HepG2 (cell line): Measurements from ENCODE around the gene PDE4D. TPM values are rescaled to one million over a fixed set of nuclear protein-coding genes. Genes with fewer than 3 reads are reported as not detected.

Experiments
- AHDC1 ChIP-seq: sonication (generic); formaldehyde crosslinking; IDR thresholded peaks from 2 replicates; pipeline ENCODE4 v1.5.1; 2020; ENCODE audit warnings: mild to moderate bottlenecking, missing genetic modification reagents, borderline replicate concordance
- ARID5B ChIP-seq: IDR thresholded peaks from 2 replicates; pipeline ENCODE4 v1.4.0; 2020; ENCODE audit warnings: mild to moderate bottlenecking, missing genetic modification reagents
- ATRX ChIP-seq: sonication (generic); formaldehyde crosslinking; IDR thresholded peaks from 2 replicates; pipeline ENCODE4 v1.4.0; 2020; ENCODE audit warnings: missing genetic modification reagents, borderline replicate concordance
- CREB1 ChIP-seq, 2 experiments: fragments of 450-650 bp in 1 of 2; IDR thresholded peaks; 2 replicates each; pipeline ENCODE4 v1.6.1; 2016 to 2017; ENCODE audit warnings: control low read depth in 1 of 2, mild to moderate bottlenecking in 1 of 2, missing compliant biosample characterization in 1 of 2, missing genetic modification characterization in 1 of 2
- JUN ChIP-seq: sonication (generic); formaldehyde crosslinking; IDR thresholded peaks from 2 replicates; pipeline ENCODE4 v1.4.0; 2020; ENCODE audit warnings: mild to moderate bottlenecking, missing genetic modification reagents
- POGZ ChIP-seq: sonication (generic); formaldehyde crosslinking; IDR thresholded peaks from 2 replicates; pipeline ENCODE4 v1.4.0; 2020; ENCODE audit warnings: mild to moderate bottlenecking, missing genetic modification reagents
- SNAPC5 ChIP-seq: sonication (generic); formaldehyde crosslinking; IDR thresholded peaks from 2 replicates; pipeline ENCODE4 v1.8.1; 2023; ENCODE audit warnings: mild to moderate bottlenecking, missing genetic modification reagents, borderline replicate concordance
- SYNCRIP ChIP-seq: fragments of 200-400 bp; formaldehyde crosslinking; IDR thresholded peaks from 2 replicates; pipeline ENCODE4 v1.6.1; 2018; ENCODE audit warnings: mild to moderate bottlenecking, low read depth, low read length; ENCODE audit not compliant: insufficient read depth
- TFDP2 ChIP-seq: sonication (generic); formaldehyde crosslinking; IDR thresholded peaks from 2 replicates; pipeline ENCODE4 v1.4.0; 2020; ENCODE audit warnings: missing genetic modification reagents
- THAP11 ChIP-seq: IDR thresholded peaks from 2 replicates; pipeline ENCODE4 v1.6.1; 2016; ENCODE audit warnings: missing biosample characterization, missing genetic modification reagents
- THAP7 ChIP-seq: sonication (generic); formaldehyde crosslinking; IDR thresholded peaks from 2 replicates; pipeline ENCODE4 v1.8.1; 2023; ENCODE audit warnings: mild to moderate bottlenecking, missing genetic modification reagents
- THYN1 ChIP-seq: sonication (generic); formaldehyde crosslinking; IDR thresholded peaks from 2 replicates; pipeline ENCODE4 v1.8.1; 2023; ENCODE audit warnings: low read depth, mild to moderate bottlenecking, moderate library complexity, missing genetic modification reagents, borderline replicate concordance
- YEATS4 ChIP-seq: sonication (generic); formaldehyde crosslinking; IDR thresholded peaks from 2 replicates; pipeline ENCODE4 v1.4.0; 2020; ENCODE audit warnings: missing genetic modification reagents, borderline replicate concordance
- ZNF10 ChIP-seq: sonication (generic); formaldehyde crosslinking; IDR thresholded peaks from 2 replicates; pipeline ENCODE4 v1.4.0; 2020; ENCODE audit warnings: mild to moderate bottlenecking, low read depth, missing genetic modification reagents, borderline replicate concordance
- ZNF224 ChIP-seq: sonication (generic); formaldehyde crosslinking; IDR thresholded peaks from 2 replicates; pipeline ENCODE4 v1.5.0; 2020; ENCODE audit warnings: mild to moderate bottlenecking, missing genetic modification reagents
- ZNF496 ChIP-seq: sonication (generic); formaldehyde crosslinking; IDR thresholded peaks from 2 replicates; pipeline ENCODE4 v1.8.1; 2023; ENCODE audit warnings: mild to moderate bottlenecking, moderate library complexity, missing genetic modification reagents; ENCODE audit not compliant: insufficient replicate concordance
- polyA plus RNA-seq, 8 experiments: library from polyadenylated mRNA; depleted of rRNA in 3 of 8; stranded (reverse) in 7 of 8; unstranded in 1 of 8; fragments of >200 nt; fragmentation: Illumina TruSeq in 4 of 8; extraction: Trizol in 4 of 8; gene quantifications; 2 replicates each; pipeline versions ENCODE4 v1.2.1 to v1.2.3, GENCODE V29; 2011 to 2016; ENCODE audit warnings: low read depth in 4 of 8, missing spikeins in 1 of 8, mixed read lengths in 1 of 8; ENCODE audit not compliant: insufficient read depth in 1 of 8
- total RNA-seq, 5 experiments: library from RNA; depleted of rRNA; stranded (reverse); fragments of >200 nt; fragmentation: Illumina TruSeq; extraction: Trizol; gene quantifications; 2 replicates each; pipeline ENCODE4 v1.2.3, GENCODE V29; 2016; ENCODE audit warnings: low read depth in 1 of 5

Gene PDE4D
- total and polyA plus RNA-seq, 2 of the 13 experiments (the other 11 are each of a cell fraction or from before 2014, with no cell fraction given) = 7.0 to 12.2 TPM

GRCh38 chr5:59062986-59063683 lies 830.4 kb downstream of the PDE4D start (continued):
- TF ChIP-seq AHDC1 (CRISPR knock-in tag) (peak; percentile 59; the same call in 1 of the 2 replicates), ARID5B (CRISPR knock-in tag) (peak; percentile 66; the same call in 1 of the 2 replicates), ZNF224 (CRISPR knock-in tag) (no peak), JUN (CRISPR knock-in tag) (no peak), SNAPC5 (no peak), ZNF496 (CRISPR knock-in tag) (no peak), THYN1 (CRISPR knock-in tag) (no peak), SYNCRIP (no peak), TFDP2 (CRISPR knock-in tag) (no peak), YEATS4 (CRISPR knock-in tag) (no peak), POGZ (CRISPR knock-in tag) (peak; percentile 49; the same call in 1 of the 2 replicates), CREB1 (IDR thresholded peaks at IDR 0.05) (no peak), CREB1 (CRISPR knock-in tag; IDR thresholded peaks at IDR 0.05) (peak; percentile 50), ATRX (CRISPR knock-in tag) (no peak), THAP11 (no peak), THAP7 (CRISPR knock-in tag) (no peak), ZNF10 (CRISPR knock-in tag) (no peak)
